Measurements from ENCODE around the gene FADS3. TPM values are rescaled to one million over a fixed set of nuclear protein-coding genes. Genes with fewer than 3 reads are reported as not detected.
"Not testable (repeated sequence)": the region's sequence is repeated elsewhere in the genome, so short reads cannot be mapped to it uniquely, and the experiment has no call there.

FADS3 gene
- total RNA-seq, 1 donor from 2014 or later, result 13.5 TPM

DNA sequence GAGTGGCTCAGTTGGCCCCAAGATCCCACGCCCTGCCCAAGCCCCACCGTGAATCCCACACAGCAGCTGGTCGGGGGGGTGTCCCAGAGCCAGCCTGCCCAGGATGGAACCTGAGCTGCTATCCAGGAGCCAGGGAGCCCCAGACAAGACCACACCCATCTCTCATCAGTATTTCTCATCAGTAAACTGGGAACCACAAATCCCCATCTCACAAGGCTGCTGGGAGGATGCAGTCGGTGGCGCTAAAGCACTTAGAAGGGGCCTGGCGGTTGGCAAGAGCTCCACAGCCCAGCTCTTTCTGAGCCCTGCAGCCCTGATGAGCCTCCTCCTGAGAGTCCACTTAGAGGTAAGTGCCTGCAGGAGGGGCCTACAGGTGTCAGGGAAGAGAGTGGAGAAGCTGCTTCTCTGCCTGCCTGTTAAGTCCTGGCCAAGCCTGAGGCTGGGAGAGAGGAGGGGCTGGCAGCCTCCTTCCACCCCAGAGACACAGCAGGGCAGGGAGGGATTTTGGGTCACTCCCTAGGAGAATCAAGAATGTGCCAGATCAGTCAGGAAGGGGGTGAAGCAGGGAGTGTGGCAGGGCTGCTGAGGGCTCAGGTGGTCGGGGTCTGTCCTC is 6.1 kb downstream of the FADS3 start:
- Mint-ChIP-seq H3K27me3 (peaks cover 5% of the 10 kb centered on the region), H3K4me1 (no peaks in the 10 kb centered on the region), H3K4me3 (no peak overlapping the region), H3K27ac (no peak overlapping the region), H3K9me3 (no peaks in the 10 kb centered on the region), H3K36me3 (ENCODE audit: low read depth) (no peaks in the 10 kb centered on the region)
- no peak for DNase-seq
- intact Hi-C loops (cut with micrococcal nuclease), result no loop called here

- H3K4me3 Mint-ChIP-seq, result no peak overlapping the region
- DNase-seq, result no peak
- peaks cover 5% of the 10 kb centered on the region for H3K27me3 Mint-ChIP-seq
- H3K9me3 Mint-ChIP-seq, result no peaks in the 10 kb centered on the region
- intact Hi-C loops (cut with micrococcal nuclease), result no loop called here
- no peaks in the 10 kb centered on the region for H3K4me1 Mint-ChIP-seq
- no peak overlapping the region for H3K27ac Mint-ChIP-seq
- H3K36me3 Mint-ChIP-seq (ENCODE audit: low read depth), result no peaks in the 10 kb centered on the region
These were observed 7.4 kb downstream of the FADS3 start for GRCh38 chr11:61883947-61884346.

DNA sequence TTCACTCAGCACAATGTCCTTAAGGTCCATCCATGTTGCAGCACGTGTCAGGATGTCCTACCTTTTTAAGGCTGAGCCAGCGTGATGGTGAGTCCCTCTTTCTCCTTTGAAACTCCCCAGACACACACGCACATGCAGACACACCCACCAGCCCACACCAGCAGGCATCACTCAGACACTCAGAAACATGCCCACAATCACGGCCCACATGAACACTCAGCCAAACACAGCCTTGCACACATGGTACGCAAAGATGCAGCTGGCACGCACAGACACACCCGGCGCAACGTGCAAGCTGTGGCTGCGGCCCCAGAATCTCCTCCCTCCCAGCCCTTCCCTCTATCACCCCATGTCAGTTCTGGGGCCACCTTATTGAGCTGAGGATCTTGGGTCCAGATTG is 8.0 kb downstream of the FADS3 start:
- Mint-ChIP-seq H3K4me3 (no peak overlapping the region), H3K36me3 (ENCODE audit: low read depth) (no peaks in the 10 kb centered on the region), H3K9me3 (no peaks in the 10 kb centered on the region), H3K4me1 (no peaks in the 10 kb centered on the region), H3K27me3 (peaks cover 5% of the 10 kb centered on the region), H3K27ac (no peak overlapping the region)
- intact Hi-C loops (cut with micrococcal nuclease), result no loop called here
- DNase-seq, result no peak

DNA sequence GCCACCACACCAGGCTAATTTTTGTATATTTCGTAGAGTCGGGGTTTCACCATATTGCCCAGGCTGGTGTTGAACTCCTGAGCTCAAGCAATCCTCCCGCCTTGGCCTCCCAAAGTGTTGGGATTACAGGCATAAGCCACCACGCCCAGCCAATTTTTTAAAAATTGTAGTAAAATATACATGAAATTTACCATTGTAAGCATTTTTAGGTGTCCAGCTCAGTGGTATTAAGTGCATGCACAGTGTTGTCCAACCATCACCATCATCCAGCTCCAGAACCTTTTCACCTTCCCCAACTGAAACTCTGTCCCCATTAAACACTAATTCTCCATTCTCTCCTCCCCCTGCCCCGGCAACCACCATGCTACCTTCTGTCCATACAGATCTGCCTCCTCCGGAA is 8.5 kb downstream of the FADS3 start:
- Mint-ChIP-seq H3K4me1 (no peaks in the 10 kb centered on the region), H3K27me3 (peaks cover 5% of the 10 kb centered on the region), H3K27ac (no peak overlapping the region), H3K36me3 (ENCODE audit: low read depth) (no peaks in the 10 kb centered on the region), H3K4me3 (no peak overlapping the region), H3K9me3 (no peaks in the 10 kb centered on the region)
- intact Hi-C loops (cut with micrococcal nuclease), result no loop called here
- no peak for DNase-seq

GRCh38 chr11:61882267-61882666 is 9.1 kb downstream of the FADS3 start:
- H3K27me3 Mint-ChIP-seq; H3K4me1 Mint-ChIP-seq; H3K4me3 Mint-ChIP-seq; intact Hi-C loops (cut with micrococcal nuclease); H3K27ac Mint-ChIP-seq; H3K36me3 Mint-ChIP-seq (ENCODE audit: low read depth); H3K9me3 Mint-ChIP-seq; DNase-seq: not testable (repeated sequence)

GRCh38 chr11:61881397-61881796 is 9.9 kb downstream of the FADS3 start:
- H3K27ac Mint-ChIP-seq, result no peak overlapping the region

GRCh38 chr11:61880454-61880853 is 10.9 kb downstream of the FADS3 start:
- peaks cover 1% of the 10 kb centered on the region for H3K27me3 Mint-ChIP-seq
- no peak overlapping the region for H3K4me3 Mint-ChIP-seq
- H3K4me1 Mint-ChIP-seq, result no peaks in the 10 kb centered on the region
- H3K27ac Mint-ChIP-seq, result no peak overlapping the region
- intact Hi-C loops (cut with micrococcal nuclease), result no loop called here
- H3K36me3 Mint-ChIP-seq (ENCODE audit: low read depth), result no peaks in the 10 kb centered on the region
- no peaks in the 10 kb centered on the region for H3K9me3 Mint-ChIP-seq
- no peak for DNase-seq

More at GRCh38 chr11:61881397-61881796, 9.9 kb downstream of the FADS3 start:
- no peaks in the 10 kb centered on the region for H3K9me3 Mint-ChIP-seq
- H3K4me1 Mint-ChIP-seq, result no peaks in the 10 kb centered on the region
- no peak for DNase-seq
- intact Hi-C loops (cut with micrococcal nuclease), result no loop called here
- H3K4me3 Mint-ChIP-seq, result no peak overlapping the region
- H3K36me3 Mint-ChIP-seq (ENCODE audit: low read depth), result no peaks in the 10 kb centered on the region
- H3K27me3 Mint-ChIP-seq, result peaks cover 1% of the 10 kb centered on the region

DNA sequence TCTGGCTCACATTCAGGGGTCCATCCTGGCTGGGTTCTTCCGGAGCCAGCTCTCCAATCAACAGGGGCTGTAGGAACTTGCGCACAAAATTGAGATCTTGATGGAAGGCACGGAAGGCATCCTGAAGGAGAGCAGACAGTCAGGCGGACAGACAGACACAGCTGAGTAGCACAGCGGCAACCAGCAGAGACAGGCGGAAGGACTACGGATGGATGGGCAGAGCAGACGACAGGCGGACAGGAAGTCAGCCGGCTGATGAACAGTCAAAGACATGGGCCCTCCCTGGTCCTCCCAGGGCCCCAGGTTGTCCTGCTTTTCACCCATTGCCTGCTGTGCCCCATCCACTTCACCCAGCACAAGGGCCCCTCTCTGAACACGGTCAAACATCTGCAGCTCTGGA is 11.3 kb downstream of the FADS3 start:
- Mint-ChIP-seq H3K27me3 (peaks cover 1% of the 10 kb centered on the region), H3K27ac (no peak overlapping the region), H3K36me3 (ENCODE audit: low read depth) (no peaks in the 10 kb centered on the region), H3K9me3 (no peaks in the 10 kb centered on the region), H3K4me1 (no peaks in the 10 kb centered on the region), H3K4me3 (no peak overlapping the region)
- DNase-seq, result no peak
- intact Hi-C loops (cut with micrococcal nuclease), result no loop called here

- Mint-ChIP-seq H3K27ac (no peak overlapping the region), H3K27me3 (peaks cover 1% of the 10 kb centered on the region), H3K4me1 (no peaks in the 10 kb centered on the region), H3K4me3 (no peak overlapping the region), H3K9me3 (no peaks in the 10 kb centered on the region), H3K36me3 (ENCODE audit: low read depth) (no peaks in the 10 kb centered on the region)
- intact Hi-C loops (cut with micrococcal nuclease), result no loop called here
- DNase-seq, result no peak
These were observed 12.2 kb downstream of the FADS3 start for GRCh38 chr11:61879152-61879551.

DNA sequence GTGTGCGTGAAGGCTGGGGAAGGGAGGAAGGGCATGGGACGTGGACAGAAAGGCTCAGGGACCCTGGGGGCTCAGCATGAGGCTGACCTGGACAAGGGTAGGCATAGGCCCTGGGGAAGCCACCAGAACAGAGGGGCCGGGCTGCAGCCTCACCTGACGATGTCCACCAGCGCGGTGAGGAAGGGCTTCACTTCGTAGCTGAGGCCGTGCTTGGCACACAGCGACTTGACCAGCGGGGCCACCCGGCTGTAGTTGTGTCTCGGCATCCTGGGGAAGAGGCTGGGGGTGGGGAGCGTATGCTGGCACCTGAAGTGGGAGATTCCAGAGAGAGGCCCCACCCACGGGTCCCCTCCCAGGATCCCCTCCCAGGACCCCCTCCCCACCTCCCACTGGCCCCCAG is 15.6 kb downstream of the FADS3 start:
- Mint-ChIP-seq H3K27me3 (peaks cover 1% of the 10 kb centered on the region), H3K4me1 (peaks cover 7% of the 10 kb centered on the region), H3K4me3 (no peak overlapping the region), H3K36me3 (ENCODE audit: low read depth) (no peaks in the 10 kb centered on the region), H3K27ac (no peak overlapping the region), H3K9me3 (no peaks in the 10 kb centered on the region)
- intact Hi-C loops (cut with micrococcal nuclease), result no loop called here
- DNase-seq, result no peak

DNA sequence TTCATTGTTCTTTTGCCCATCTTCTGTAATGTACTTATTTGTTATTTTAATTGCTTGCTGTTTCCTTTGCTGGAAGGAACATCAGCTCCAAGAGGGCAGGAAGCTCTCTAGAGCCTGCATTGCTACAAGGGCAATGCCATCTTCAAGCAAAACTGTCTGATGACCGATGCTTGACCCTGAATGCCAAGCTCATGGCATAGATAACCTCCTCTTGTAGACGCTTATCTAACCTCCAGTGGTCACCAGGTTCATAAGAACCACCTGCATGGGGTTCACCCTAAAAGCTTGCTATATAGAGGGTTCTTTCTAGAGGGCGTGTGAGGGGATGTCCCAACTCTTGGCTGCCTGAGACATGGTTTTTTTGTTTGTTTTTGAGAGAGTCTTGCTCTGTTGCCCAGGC is 16.5 kb downstream of the FADS3 start:
- no peaks in the 10 kb centered on the region for H3K9me3 Mint-ChIP-seq
- H3K27me3 Mint-ChIP-seq, result no peaks in the 10 kb centered on the region
- no peak overlapping the region for H3K27ac Mint-ChIP-seq
- intact Hi-C loops (cut with micrococcal nuclease), result no loop called here
- peaks cover 7% of the 10 kb centered on the region for H3K4me1 Mint-ChIP-seq
- no peaks in the 10 kb centered on the region for H3K36me3 Mint-ChIP-seq (ENCODE audit: low read depth)
- no peak for DNase-seq
- no peak overlapping the region for H3K4me3 Mint-ChIP-seq

DNA sequence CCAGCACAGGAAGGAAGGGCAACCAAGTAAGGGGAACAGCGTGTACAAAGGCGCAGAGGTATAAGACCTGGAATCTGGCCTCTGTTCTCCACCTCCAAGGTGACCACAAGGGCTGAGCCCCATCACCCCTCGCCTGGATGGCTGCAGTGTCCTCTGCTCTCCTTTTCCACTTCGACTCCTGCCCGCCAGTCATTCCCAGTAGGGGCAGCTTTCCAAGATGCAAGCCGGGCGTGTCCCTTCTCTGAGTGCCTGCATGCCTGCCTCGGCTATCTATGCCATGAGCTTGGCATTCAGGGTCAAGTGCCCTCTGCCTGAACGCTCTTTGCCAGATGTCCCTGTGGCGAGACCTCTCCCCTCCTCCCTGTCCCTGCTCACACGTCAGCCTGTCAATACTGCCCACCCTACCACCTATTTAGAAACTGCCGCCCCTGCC is 17.0 kb downstream of the FADS3 start:
- Mint-ChIP-seq H3K4me1 (peaks cover 7% of the 10 kb centered on the region), H3K36me3 (ENCODE audit: low read depth) (no peaks in the 10 kb centered on the region), H3K4me3 (no peak overlapping the region), H3K9me3 (no peaks in the 10 kb centered on the region), H3K27ac (no peak overlapping the region), H3K27me3 (no peaks in the 10 kb centered on the region)
- DNase-seq, result no peak
- intact Hi-C loops (cut with micrococcal nuclease), result no loop called here

- intact Hi-C loops (cut with micrococcal nuclease), result no loop called here
- no peak overlapping the region for H3K4me3 Mint-ChIP-seq
- DNase-seq, result no peak
- no peak overlapping the region for H3K27ac Mint-ChIP-seq
- H3K36me3 Mint-ChIP-seq (ENCODE audit: low read depth), result no peaks in the 10 kb centered on the region
- peaks cover 7% of the 10 kb centered on the region for H3K4me1 Mint-ChIP-seq
- H3K27me3 Mint-ChIP-seq, result no peaks in the 10 kb centered on the region
- H3K9me3 Mint-ChIP-seq, result no peaks in the 10 kb centered on the region
These were observed 17.6 kb downstream of the FADS3 start for GRCh38 chr11:61873588-61874376.

DNA sequence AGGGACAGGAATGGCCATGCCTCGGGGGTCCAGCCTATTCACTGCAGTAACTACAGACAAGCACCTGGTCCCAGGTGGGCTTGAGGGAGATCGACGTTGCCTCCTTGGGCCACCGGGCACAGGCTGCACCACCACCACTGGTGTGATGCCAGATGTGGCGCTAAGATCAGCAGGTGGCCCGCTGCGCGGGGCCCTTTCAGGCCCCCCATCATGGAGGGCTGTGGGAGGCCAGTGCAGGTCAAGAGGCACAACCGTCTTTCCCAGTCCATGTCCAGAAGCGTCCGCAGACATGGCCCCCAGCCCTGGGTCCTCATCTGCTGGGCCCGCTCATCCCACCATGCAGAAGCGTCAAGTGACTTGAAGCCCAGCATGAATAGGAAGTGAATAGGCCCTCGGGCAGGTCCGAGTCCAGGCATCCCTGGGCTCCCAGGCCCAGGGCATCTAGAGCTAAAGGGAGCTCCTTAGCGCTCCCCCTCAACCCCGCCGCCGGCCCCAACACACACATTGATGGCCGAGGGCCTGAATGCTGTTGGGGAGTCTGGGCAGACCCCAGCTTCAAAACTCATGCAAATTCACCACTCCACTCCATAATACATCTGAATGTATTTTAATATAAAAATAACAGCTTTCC is 18.3 kb downstream of the FADS3 start:
- intact Hi-C loops (cut with micrococcal nuclease), result no loop called here
- H3K36me3 Mint-ChIP-seq (ENCODE audit: low read depth), result no peaks in the 10 kb centered on the region
- no peaks in the 10 kb centered on the region for H3K27me3 Mint-ChIP-seq
- DNase-seq, result no peak
- H3K9me3 Mint-ChIP-seq, result no peaks in the 10 kb centered on the region
- no peak overlapping the region for H3K27ac Mint-ChIP-seq
- H3K4me3 Mint-ChIP-seq, result no peak overlapping the region
- peaks cover 7% of the 10 kb centered on the region for H3K4me1 Mint-ChIP-seq
